CD4-positive, alpha-beta T cell treated with Interleukin-15 for 4 hours (primary cell): Measurements from ENCODE around the gene EFNA5.

Source experiments
- DNase-seq: peaks from one replicate; pipeline ENCODE4 v3.0.0-alpha.2; 2020; ENCODE audit warnings: low spot score

The EFNA5 gene

GRCh38 chr5:107425541-107426031, 245.2 kb downstream of the EFNA5 start:
- no peak for DNase-seq

GRCh38 chr5:107424491-107424890, 246.2 kb downstream of the EFNA5 start:
- no peak for DNase-seq

DNA sequence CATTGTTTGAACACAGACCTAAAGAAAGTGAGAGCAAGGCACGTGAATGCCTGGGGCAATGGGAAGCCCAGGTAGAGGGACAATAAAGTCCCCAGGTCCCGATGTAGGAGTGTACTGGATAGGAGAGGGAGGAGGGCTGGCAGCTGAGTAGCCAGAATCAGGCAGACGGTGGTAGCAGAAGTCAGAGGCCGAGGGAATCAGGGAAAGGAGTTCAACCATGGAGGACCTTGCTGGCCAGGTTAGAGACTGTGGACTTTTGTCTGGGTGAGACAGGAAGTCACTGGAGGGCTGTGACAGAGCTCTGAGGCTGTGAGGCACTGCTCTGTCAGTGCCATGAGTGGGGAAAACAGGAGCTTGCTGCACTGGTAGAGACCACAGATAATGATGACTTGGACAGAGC, 248.2 kb downstream of the EFNA5 start:
- DNase-seq: no peak

GRCh38 chr5:107419498-107419897, 251.2 kb downstream of the EFNA5 start:
- DNase-seq: no peak

DNA sequence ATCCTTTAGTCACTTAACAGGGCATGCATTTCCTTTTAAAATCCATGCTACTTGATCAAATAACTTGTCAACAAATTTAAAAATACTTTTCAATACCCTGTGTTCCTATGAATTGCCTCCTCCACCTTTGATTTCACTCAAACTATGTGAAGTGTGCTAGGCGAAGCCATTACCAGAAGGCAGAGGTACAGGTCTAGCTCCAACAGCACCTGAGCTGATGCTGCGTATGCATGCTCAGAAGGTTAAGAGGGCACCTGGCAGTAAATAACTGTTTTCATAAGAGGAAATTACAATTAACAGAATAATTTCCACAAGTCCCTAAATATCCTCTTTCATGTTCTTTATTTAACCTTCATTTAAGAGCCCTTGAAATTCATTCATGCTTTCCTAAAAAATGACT, 251.8 kb downstream of the EFNA5 start:
- DNase-seq: no peak

DNA sequence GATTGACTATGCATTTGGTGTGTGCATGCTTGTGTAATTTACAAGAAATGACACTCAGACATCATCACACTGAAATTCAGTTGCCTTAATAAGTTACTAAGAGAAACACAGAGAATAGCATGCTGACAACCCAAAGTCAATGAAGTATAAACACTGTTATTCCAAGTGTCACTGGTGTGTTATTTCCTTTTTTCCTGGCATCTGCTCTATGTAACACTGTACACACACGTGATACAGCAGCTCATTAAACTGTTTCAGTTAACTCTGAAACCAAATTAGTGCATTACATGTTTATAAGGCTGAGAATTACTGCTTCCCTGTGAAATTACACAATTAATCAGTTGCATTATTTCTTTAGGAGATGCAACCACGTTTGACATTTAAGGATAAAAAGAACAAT, 252.7 kb downstream of the EFNA5 start:
- DNase-seq: no peak

- no peak for DNase-seq
Observed at GRCh38 chr5:107415762-107416161, 255.0 kb downstream of the EFNA5 start.

DNA sequence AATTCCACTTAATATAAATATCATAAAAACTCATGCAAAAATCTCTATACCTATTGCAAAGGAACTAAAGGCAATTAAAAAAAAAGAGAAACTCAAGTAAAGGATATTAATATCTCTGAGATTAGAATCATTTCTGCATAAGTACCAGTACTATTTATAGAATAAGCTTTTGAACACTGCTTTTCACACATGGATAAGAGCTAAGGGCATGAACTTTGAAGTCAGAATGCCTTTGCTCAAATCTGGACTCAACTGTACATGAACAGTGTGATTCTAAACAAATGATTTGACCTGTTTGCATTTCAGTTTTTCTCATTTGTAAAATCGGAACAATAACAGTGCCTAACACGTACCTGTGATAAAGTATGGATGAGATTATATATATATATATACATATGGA, 255.9 kb downstream of the EFNA5 start:
- DNase-seq: no peak

GRCh38 chr5:107413754-107414153, 257.0 kb downstream of the EFNA5 start:
- no peak for DNase-seq

GRCh38 chr5:107408564-107408963, 262.2 kb downstream of the EFNA5 start:
- no peak for DNase-seq

DNA sequence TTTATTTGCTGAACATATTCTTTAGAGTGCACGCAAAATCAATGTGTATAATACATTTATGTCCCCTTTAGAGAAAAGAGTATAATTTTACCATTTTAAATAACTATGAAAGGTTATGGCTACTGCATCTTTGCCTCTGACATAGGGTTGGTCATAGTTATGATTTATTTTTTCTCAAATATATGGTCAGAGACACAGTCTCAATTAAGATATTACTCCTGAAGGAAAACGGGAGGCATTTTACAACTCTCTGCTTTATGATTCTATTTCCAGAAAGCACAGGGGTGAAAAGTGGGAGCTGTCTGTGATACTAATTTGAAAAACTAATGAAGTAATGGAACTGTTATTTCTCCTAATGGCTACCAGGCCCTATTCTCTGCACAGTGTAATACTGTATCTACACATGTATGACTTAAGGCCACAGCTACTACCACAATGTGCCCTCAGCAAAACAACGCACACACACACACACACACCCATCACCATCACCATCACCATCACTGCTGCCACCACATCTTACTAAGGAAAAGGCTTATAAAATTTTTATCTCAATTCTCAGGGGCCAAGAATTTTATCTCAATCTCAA, 262.9 kb downstream of the EFNA5 start:
- no peak for DNase-seq

DNA sequence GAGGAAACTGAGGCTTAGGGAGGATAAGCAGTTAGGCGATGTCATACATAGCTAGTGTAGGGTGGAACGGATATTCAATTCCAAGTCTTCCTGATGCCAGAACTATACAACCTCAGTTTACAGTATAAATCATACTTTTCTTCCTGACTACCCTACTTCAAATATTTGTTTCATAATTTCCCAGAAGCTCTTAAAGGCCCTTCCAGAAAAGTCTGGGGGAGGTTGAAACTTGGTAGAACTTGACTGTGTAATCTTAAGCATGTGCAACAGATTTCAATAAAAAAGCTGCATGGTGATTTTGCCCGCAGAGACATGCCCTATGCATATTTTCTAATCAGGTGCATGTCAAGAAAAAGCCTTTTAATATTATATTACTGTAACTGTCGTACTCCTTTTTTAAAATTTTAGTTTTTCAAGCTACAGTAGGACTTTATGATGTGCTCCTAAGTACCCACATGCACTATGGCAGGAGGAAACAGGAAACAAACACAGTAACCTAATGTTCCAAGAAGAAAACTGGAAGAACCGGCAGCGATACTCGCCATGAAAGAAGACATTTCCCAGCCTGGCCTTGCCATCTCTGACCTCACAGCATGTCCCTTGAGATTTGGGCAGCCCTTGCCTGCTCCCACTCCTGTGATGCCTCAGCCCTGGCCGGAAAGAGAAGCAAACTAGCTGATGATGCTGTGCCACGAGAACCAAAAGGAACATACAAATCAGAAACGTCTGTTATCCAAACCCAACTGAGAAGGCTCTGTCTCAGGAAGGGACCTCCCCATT, 266.0 kb downstream of the EFNA5 start:
- DNase-seq: no peak

DNA sequence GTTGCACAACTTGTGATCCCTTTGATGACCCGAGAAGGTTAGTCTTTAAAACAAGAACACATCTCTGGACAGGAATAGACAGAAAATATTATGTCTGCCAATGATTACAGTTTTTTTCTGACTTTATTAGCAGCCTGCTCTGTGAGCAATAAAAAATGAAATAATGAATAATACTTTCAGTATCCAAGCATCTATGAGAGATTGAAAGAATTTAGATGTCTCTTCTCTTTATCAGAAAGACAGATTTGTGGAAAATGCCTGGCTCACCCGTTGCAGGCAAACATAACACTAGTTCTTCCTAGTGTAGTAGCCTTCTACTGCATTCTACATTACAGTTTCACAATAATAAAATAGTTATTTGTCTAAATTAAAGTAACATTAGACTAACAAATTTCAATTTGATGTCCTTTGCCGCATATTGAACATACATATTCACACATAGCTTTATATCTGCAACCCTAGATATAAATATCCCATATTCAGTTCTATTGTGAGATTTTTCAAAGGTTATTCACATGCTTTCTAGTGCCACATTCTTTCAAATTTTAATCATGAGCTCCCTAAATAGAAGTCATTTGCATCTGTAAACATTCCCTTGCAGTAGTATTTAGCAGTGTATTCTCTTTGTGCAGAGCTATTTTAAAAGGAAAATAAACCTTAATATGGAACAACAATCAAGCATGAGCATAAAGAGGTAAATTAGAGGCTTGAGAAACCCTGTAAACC, 267.3 kb downstream of the EFNA5 start:
- no peak for DNase-seq

DNA sequence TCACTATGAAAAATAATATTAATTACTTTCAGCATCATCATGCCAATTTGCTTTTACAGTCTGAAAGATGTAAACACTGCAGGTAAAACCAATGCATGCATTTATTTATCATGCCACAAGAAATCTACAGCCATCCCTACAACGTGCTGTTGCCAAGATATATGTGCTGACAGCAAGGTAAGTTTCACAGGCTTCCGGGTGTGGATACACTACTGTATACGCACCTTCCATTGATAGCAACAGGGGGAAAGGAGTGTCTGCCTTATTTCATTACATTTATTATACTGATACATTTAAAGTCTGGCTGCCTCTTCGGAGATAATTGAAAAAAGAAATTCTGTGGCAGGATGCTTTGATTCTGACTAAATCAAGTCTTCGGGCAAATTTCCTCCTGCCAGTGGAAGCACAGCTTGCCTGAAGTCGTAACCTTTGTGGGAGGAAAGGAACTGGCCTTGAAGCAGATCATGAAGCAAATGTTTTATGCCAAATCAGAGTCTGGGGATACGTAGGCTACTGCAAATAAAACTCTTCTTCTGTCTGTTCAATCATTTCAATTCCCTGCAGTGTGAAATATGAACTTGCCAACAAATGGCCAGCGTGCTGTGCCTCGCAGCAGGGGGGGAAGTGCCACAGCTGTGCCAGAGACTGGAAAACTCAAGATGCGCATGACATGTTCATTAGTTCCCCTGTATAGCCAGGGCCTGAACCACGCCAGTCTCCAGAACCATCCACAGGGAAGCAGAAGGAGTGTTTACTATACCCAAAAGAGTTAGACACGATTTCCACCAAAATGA, 268.1 kb downstream of the EFNA5 start:
- no peak for DNase-seq

DNA sequence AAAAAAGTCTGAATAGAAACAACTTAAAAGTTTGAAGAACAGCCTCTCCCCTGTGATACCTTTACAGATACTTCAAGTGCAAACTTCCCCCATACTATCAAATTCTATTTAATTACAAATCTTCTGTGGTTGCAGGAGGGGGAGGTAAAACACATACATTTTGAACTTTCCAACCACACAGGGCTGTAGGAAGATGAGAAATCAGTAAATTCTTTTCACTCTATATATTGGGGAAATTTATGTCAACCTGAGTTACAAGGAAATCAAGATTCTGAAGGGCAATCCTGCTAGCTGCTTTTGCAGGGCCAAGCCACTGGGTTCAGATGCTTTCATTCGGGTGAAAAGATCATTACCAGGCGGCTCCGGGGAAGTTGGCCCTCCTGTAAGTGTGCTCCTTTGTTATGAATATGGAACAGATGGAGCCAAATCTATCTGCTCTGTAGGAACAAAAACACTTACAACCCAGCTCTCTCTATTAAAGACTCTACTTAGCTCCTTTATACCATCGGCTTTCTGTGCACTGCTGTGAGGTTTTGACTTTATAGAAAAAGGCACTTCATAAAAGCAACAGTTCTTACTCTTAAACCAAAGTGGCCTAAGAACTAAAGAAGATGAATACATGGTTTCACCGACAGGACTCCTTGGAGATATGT, 269.1 kb downstream of the EFNA5 start:
- no peak for DNase-seq

DNA sequence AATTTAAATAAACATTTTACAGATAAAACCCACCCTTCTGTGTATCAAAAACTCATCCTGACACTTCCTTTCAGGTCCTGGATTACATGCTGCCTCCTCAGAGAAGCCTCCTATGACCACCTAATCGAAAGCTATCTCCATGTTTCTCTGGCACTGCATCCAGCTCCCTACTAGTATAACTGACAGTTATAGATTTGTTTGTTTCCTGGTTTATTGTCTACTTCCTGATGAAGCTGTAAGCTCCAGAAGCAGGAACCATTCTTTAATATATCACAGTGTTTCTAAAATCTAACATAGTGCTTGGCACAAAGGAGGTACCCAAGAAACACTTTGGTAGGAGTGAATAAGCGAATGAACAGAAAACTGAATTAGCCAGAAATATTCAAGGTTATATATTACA, 270.4 kb downstream of the EFNA5 start:
- DNase-seq: no peak

DNA sequence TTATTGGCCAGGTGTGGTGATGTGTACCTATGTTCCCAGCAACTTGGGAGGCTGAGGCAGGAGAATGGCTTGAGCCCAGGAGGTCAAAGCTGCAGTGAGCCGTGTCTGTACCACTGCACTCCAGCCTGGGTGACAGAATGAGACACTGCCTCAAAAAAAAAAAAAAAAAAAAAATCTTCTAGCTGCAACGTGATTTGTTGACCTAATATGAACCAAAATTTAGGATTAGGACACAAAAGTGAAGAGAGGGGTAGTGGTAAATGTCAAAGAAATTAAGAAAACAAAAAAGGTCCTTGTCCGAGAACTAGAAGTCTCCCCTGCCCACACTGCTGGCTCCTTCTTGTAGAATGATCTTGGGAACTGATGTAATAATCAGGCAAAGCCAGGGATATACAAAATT, 272.0 kb downstream of the EFNA5 start:
- no peak for DNase-seq

DNA sequence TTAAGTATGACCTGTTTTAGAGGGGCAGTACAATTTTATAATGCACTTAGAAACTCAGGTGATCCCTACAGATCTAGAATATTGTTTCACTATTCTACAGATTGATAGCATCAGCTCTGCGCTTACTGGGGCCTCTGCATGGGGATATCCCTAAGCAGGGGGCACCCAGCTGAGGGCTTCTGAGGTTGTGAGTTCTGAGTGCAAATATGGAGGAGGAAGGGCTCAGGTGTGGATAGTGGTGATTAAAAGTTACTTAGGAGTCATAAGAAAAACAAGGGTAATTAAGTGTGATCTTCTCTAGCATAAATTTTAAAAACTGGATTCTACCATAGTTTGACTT, 274.4 kb downstream of the EFNA5 start:
- DNase-seq: no peak

GRCh38 chr5:107395632-107396350, 274.9 kb downstream of the EFNA5 start:
- DNase-seq: no peak

DNA sequence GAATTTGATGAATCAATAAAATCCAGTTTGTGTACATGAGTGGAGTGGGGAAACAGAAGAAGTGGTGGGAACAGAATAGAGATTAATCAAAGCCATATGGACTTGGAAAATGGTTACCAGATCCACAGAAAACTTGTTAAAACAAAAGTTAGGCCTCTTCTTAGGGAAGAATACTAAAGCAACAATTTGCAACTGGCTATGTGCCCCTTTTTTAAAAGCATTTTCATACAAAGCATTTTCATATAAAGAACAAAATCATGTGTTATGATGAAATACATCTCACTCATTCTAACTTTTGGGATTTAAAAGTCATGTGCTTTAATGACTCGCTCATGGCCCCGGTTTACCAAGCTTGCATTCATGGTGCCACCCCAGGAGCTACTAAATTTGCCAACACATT, 276.9 kb downstream of the EFNA5 start:
- DNase-seq: no peak

DNA sequence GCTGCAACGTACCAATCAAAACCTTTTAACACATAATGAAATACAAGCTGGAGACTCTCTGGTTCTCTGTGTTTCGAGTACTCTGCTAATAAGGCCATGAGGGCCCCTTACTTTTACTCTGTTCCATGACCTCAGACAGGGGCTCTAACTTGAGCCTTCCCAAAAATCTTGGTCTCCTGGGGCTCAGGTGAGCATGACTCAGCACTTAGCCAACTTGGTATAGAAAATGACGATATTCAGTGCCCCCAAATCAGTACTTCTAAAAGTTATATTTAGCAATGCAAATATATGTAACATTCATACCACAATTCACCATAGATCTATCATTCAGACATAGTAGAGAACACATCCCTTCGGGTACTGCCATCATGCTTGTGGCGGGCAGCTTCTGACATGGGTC, 278.9 kb downstream of the EFNA5 start:
- no peak for DNase-seq
